ENCODE measurements around the gene RDH8. TPM values are rescaled to one million over a fixed set of nuclear protein-coding genes. Genes with fewer than 3 reads are reported as not detected.

RDH8 gene
- total and polyA plus RNA-seq, 4 donors, result not detected

DNA sequence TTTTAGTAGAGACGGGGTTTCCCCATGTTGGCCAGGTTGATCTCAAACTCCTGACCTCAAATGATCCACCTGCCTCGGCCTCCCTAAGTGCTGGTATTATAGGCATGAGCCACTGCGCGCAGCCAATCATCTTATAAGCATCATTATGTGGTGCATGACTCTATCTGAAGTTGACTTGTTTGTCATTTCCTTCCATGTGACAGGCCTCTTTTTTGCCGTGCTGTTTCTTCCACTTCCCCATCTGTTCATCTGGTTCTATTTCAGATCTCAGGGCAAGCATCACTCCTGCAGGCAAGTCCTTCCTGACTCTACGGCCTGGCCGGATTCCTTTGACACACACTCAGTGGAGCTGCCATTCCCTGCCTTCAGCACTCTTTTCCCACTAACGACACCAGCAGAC is 18.2 kb upstream of the RDH8 start:
- DNase-seq (no peak), ATAC-seq (ENCODE audit: insufficient read depth, low FRiP score) (no peak)
- Histone ChIP-seq H3K36me3 (ENCODE audit: control insufficient read depth in 4 of 4, insufficient read depth in 4 of 4, low read length in 4 of 4) (peaks cover 0 to 2% (median 0%) of the 10 kb centered on the region in 4 donors), H3K4me3 (no peak overlapping the region), H3K9ac (ENCODE audit: insufficient read depth in 1 of 2, low read length in 2 of 2) (no peak overlapping the region), H3K27me3 (ENCODE audit: control insufficient read depth in 3 of 3, insufficient read depth in 3 of 3, low read length in 2 of 3) (peaks cover 0 to 9% (median 0%) of the 10 kb centered on the region in 3 donors), H3K4me1 (ENCODE audit: control insufficient read depth in 5 of 5, insufficient read depth in 5 of 5, low read length in 5 of 5) (no peaks in the 10 kb centered on the region), H3K27ac (ENCODE audit: low read depth in 1 of 2, low read length in 1 of 2) (no peak overlapping the region), H3K9me3 (ENCODE audit: control insufficient read depth in 4 of 4, insufficient read depth in 3 of 4, low read length in 3 of 4) (no peaks in the 10 kb centered on the region)
- 72% methylated on average over 8 of the region's 8 CpGs for whole genome bisulfite sequencing, 2 donors
- TF ChIP-seq, protein P1, sequence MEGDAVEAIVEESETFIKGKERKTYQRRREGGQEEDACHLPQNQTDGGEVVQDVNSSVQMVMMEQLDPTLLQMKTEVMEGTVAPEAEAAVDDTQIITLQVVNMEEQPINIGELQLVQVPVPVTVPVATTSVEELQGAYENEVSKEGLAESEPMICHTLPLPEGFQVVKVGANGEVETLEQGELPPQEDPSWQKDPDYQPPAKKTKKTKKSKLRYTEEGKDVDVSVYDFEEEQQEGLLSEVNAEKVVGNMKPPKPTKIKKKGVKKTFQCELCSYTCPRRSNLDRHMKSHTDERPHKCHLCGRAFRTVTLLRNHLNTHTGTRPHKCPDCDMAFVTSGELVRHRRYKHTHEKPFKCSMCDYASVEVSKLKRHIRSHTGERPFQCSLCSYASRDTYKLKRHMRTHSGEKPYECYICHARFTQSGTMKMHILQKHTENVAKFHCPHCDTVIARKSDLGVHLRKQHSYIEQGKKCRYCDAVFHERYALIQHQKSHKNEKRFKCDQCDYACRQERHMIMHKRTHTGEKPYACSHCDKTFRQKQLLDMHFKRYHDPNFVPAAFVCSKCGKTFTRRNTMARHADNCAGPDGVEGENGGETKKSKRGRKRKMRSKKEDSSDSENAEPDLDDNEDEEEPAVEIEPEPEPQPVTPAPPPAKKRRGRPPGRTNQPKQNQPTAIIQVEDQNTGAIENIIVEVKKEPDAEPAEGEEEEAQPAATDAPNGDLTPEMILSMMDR (IDR thresholded peaks at IDR 0.05; ENCODE audit: control extremely low read depth, extremely low read depth), result no peak

DNA sequence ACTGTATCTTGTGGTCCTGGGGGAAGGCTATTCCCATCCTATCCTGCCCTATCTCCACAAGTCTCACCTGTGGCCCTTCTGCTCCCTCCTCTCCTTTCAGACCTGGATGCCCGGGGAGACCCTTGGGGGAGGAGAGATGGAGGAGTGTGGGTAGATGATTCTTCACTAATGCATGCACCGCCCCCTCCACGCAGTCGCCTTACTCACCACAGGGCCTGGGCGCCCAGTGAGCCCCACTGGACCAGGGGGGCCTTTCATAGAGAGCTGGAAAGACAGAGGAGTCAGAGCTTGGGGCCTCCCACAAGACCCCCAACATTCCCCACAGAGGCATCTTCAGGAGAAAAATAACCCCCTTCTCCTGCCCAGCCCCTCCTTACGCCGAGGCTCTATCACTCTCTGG is 17.3 kb upstream of the RDH8 start:
- TF ChIP-seq, protein P1 (IDR thresholded peaks at IDR 0.05; ENCODE audit: control extremely low read depth, extremely low read depth), result no peak
- Histone ChIP-seq H3K9me3 (ENCODE audit: control insufficient read depth in 4 of 4, insufficient read depth in 3 of 4, low read length in 3 of 4) (no peaks in the 10 kb centered on the region), H3K27ac (ENCODE audit: low read depth in 1 of 2, low read length in 1 of 2) (no peak overlapping the region), H3K9ac (ENCODE audit: insufficient read depth in 1 of 2, low read length in 2 of 2) (no peak overlapping the region), H3K4me3 (no peak overlapping the region), H3K27me3 (ENCODE audit: control insufficient read depth in 3 of 3, insufficient read depth in 3 of 3, low read length in 2 of 3) (peaks cover 0 to 9% (median 0%) of the 10 kb centered on the region in 3 donors), H3K36me3 (ENCODE audit: control insufficient read depth in 4 of 4, insufficient read depth in 4 of 4, low read length in 4 of 4) (peaks cover 0 to 2% (median 0%) of the 10 kb centered on the region in 4 donors), H3K4me1 (ENCODE audit: control insufficient read depth in 5 of 5, insufficient read depth in 5 of 5, low read length in 5 of 5) (no peaks in the 10 kb centered on the region)
- ATAC-seq (ENCODE audit: insufficient read depth, low FRiP score) (no peak), DNase-seq (no peak)
- WGBS, 2 donors, result 74 to 81% methylated on average over 7 of the region's 7 CpGs

DNA sequence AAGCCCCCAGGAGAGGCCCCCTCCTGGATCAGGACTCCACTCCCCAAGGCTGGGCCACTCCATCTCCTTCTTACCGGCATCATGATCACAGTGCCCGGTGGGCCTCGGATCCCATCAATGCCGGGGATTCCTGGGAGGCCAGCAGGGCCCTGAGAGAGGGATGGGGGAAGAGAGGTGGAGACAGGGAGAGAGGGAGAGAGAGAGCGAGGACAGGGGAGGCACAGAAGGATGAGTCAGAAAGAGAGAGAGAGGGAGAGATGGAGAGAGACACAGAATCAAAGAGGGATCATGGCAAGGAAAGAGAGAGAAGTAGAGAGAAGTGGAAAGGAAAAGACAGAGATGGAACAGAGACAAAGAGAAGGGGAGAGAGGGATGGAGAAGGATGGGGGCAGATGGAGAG is 16.7 kb upstream of the RDH8 start:
- Histone ChIP-seq H3K4me3 (no peak overlapping the region), H3K27ac (ENCODE audit: low read depth in 1 of 2, low read length in 1 of 2) (no peak overlapping the region), H3K9ac (ENCODE audit: insufficient read depth in 1 of 2, low read length in 2 of 2) (no peak overlapping the region), H3K4me1 (ENCODE audit: control insufficient read depth in 5 of 5, insufficient read depth in 5 of 5, low read length in 5 of 5) (no peaks in the 10 kb centered on the region), H3K27me3 (ENCODE audit: control insufficient read depth in 3 of 3, insufficient read depth in 3 of 3, low read length in 2 of 3) (peaks cover 0 to 9% (median 0%) of the 10 kb centered on the region in 3 donors), H3K9me3 (ENCODE audit: control insufficient read depth in 4 of 4, insufficient read depth in 3 of 4, low read length in 3 of 4) (no peaks in the 10 kb centered on the region), H3K36me3 (ENCODE audit: control insufficient read depth in 4 of 4, insufficient read depth in 4 of 4, low read length in 4 of 4) (peaks cover 0 to 2% (median 0%) of the 10 kb centered on the region in 4 donors)
- 64 to 68% methylated on average over 5 of the region's 5 CpGs for WGBS, 2 donors
- TF ChIP-seq, protein P1 (IDR thresholded peaks at IDR 0.05; ENCODE audit: control extremely low read depth, extremely low read depth), result no peak
- ATAC-seq (ENCODE audit: insufficient read depth, low FRiP score), result no peak
- no peak for DNase-seq

Measured in lung (tissue), 12 donors.